Left renal cortex interstitium (tissue), 4 donors: Measurements from ENCODE around the gene SUN1. TPM values are rescaled to one million over a fixed set of nuclear protein-coding genes. Genes with fewer than 3 reads are reported as not detected.
"Not testable (repeated sequence)": the region's sequence is repeated elsewhere in the genome, so short reads cannot be mapped to it uniquely, and the experiment has no call there.

Experiments
- DNase-seq, 4 donors: peaks; one replicate each; pipeline ENCODE4 v3.0.0-alpha.2; 2013; ENCODE audit warnings: low read depth in 4 of 4, low spot score in 2 of 4, missing footprints in 1 of 4
- polyA plus RNA-seq, 4 donors: library from polyadenylated mRNA; unstranded; fragments of 120-200 nt; gene quantifications; one replicate each; pipeline ENCODE4 v1.2.1, GENCODE V29; 2013; ENCODE audit not compliant: insufficient read length in 4 of 4

The SUN1 gene, protein sequence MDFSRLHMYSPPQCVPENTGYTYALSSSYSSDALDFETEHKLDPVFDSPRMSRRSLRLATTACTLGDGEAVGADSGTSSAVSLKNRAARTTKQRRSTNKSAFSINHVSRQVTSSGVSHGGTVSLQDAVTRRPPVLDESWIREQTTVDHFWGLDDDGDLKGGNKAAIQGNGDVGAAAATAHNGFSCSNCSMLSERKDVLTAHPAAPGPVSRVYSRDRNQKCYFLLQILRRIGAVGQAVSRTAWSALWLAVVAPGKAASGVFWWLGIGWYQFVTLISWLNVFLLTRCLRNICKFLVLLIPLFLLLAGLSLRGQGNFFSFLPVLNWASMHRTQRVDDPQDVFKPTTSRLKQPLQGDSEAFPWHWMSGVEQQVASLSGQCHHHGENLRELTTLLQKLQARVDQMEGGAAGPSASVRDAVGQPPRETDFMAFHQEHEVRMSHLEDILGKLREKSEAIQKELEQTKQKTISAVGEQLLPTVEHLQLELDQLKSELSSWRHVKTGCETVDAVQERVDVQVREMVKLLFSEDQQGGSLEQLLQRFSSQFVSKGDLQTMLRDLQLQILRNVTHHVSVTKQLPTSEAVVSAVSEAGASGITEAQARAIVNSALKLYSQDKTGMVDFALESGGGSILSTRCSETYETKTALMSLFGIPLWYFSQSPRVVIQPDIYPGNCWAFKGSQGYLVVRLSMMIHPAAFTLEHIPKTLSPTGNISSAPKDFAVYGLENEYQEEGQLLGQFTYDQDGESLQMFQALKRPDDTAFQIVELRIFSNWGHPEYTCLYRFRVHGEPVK
- 100 to 1,000 TPM; 107 to 191 (median 147) TPM for polyA plus RNA-seq

DNA sequence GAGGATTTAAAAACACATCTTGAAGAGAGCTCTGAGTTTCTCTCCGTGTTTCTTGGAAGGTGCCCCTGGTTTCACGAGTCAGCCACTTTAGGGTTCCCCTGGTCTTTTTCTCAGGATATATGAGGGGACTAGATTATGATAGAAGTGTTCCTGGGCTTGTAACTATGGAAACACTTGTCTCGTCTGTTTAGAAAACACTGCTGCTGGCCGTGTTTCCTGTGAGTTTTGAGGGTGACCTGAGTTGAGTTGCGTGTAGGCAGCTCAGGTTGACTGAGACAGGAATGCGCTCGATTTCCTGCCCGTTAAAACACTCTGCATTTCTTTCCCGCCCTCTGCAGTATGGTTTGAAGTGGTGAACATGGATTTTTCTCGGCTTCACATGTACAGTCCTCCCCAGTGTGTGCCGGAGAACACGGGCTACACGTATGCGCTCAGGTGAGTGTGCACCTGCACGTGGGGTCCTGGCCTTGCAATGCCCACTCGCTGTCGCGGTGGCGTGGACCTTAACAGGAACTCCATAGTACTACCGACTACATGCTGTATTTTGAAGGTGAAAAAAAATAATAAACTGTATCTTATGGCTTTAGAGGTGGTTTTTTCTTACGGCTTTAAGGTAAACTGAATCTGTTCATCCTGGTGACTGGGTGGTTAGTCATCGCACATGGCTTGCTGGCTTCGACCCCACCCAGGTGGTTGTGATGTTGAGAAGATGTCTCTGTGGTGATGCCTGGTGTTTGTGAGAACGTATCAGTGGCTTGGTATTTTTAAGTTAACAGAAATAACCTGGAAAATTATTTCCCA is at the start of gene SUN1:
Gene SUN1, plus strand, starts transcription at position 310 of the 801 bp plus-strand sequence. Its CDS starts 49 bp downstream, at position 359.
- DNase-seq, result peak in 1 of 4 donors; percentile 34

DNA sequence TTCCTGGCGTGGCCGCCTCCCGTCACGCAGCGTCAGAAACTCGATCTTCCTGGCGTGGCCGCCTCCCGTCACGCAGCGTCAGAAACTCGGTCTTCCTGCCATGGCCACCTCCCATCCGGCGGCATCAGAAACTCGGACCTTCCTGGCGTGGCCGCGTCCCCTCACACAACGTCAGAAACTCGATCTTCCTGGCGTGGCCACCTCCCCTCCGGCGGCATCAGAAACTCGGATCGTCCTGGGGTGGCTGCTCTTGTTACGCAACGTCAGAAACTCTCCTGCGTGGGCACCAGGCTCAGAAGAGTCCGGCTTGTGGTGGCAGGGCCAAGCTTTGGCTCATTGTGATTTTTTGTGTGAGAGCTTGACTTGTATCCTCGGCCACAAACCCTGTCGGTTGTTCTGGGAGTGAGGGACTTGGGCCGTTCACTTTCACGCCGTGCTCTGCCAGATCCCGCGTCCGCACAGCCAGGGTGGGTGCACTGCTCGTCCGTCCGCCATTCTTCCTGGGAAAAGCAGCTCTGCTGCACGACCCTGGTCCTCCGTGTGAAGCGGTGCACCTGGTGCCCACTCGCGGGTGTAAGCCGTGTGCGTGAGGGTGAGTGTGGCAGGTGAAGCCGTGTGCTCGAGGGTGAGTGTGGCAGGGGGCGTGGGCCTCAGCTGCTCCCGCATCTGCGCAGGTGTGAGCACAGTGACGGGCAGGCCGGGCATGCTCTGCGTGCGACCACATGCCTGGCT is 49.4 kb upstream of the SUN1 start:
- DNase-seq, result no peak

DNA sequence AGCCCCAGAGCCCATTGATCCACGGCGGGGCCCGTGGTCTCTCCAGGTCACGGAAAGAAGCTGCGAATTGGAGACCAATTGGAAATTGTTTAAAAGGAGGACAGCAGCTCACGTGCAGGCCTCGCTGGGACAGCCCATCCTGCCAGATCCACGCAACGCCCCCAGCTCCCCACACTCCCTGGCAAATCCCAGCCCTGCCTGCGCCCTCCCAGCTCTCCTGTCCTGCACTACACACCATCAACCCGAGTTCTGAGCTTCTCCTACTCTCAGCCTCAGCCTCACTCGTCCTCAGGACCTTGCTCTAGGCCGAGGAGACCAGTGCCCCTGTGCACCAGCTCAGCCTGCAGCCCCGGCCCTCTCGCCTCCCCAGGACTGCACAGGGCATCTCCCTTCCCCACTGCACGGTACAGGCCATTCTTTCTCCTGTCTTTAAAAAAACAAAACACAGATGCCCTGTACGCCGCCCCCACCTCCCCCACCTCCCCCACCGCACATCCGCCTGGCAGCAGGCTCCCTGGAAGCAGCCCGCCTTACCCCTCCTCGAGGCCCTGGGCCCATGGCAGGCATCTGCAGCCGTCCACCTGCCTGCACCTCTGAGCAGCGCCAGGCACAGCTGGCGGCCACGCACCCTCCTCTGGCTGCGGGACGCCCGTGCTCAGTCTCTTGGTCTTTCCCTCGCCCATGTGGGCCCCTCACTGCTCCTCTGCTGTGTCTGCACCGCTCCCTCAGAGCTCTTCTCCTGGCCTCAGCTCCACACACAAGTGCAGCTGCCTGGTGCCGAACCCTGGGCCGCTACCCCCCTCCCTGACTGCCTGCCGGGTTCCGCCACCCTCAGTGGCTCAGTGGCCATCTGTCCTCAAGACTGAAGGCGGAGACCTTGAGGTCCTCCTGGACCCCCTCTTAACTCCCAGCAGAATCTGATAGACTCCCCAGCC is 48.5 kb upstream of the SUN1 start:
- DNase-seq, result no peak

DNA sequence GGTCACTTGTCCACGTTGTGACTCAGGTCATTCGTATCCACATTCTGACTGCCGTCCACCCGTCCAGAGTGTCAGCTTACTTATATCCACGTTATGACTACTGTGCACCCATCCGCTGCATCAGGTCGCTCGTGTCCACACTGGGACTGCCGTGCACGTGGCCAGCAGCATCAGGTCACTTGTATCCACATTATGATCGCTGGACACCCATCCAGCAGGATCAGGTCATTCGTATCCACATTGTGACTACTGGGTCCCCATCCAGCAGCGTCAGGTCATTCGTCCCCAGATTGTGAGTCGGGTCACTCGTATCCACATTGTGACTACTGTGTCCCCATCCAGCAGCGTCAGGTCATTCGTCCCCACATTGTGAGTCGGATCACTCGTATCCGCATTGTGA is 47.3 kb upstream of the SUN1 start:
- no peak for DNase-seq

DNA sequence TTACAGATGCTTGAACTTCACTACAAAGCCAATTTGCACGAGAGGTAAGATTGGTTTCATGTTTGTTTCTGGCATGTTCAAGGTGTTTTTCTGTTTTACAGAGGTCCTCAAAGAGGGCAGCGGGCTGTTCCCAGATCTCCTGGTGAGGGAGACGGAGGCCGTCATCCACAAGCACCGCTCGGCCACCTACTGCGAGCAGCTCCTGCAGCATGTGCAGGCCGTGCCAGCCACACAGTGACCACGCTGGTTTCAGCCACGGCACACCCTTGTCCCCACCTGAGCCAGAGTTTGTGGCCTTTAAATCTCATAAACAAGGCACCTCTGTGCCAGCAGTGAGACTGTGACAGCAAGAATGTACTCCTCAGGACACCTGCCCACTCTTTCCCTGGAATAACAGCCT is 46.9 kb upstream of the SUN1 start:
- no peak for DNase-seq

DNA sequence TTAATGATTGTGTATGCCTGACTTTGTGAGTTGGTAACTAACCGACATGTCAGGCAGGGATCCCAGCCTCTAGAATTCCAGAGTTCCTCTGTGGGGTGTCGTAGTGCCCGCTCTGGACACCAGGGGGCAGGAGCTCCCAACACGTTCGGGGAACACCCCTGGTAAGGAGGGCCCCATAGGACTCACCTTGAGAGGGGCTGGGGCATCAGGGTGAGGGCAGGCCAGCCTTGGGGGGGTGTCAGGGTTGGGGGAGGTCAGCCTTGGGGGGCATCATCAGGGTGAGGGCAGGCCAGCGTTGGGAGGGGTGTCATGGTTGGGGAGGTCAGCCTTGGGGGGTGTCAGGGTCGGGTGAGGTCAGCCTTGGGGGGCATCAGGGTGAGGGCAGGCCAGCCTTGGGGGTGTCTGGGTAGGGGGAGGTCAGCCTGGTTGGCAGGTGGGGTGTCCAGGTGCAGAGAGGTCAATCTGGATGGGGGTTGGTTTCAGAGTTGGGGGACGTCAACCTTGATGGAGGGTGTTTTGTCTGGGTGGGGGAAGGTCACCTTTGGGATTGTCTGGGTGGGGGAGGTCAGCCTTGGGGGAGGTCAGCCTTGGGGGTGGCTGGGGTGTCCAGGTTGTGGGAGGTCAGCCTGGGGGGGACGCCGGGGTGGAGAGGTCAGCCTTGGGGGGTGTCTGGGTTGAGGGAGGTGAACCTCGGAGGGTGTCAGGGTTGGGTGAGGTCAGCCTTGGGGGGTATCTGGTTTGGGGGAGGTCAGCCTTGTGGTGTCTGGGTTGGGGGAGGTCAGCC is 45.6 kb upstream of the SUN1 start:
- no peak for DNase-seq

DNA sequence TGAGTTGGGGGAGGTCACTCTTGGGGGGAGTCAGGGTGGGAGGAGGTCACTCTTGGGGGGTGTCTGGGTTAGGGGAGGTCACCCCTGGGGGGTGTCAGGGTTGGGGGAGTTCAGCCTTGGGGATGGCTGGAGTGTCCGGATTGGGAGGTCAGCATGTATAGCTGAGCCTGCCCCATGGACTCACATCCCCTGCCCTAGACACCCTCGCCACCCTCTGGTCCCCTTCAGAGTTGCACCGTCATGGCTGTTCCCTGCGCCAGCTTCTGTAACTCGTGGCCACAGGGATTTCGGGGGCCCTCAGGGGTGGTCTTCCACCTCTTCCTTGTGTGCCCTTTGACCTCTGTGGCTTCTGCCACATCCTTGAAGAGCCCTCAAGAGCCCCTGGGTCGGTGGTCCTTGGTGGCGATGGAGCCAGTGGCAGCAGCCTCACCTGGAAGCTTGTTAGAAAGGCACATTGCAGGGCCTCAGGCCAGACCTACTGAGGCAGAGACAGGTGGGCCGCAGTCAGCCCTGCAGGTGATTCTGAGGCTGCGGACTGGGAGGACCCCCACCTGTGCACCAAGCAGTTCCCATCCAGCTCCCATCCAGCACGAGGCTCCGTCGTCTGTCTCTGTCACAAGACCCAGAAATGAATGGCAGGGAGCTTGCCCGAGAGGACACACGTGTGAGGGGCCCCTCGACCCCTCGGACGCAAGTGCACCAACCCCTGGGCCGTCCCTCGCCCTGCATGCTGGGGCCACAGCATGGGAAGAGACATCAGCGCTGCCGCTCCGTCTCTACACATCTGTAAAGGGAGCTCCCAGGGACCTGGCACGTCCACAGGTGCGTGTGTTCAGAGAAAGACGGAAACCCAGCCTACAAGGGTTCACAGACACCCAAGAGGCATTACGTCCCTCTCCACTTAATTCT is 44.7 kb upstream of the SUN1 start:
- no peak for DNase-seq

DNA sequence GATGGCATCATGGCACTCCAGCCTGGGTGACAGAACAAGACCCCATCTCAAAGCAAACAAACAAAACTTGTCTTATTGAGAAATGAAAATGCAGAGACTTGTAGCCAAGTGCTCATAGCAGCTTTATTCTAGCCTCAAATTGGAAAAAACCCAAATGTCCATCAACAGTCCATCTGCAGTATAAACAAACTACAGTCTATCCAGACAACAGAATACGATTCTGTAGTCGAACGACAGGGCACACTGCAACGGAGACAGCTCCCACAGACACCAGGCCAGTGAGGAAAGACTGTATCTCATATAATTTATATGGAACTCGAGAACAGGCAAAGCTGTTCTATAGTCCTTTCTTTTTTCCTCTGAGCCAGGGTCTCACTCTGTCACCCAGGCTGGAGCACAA is 40.8 kb upstream of the SUN1 start:
- no peak for DNase-seq

DNA sequence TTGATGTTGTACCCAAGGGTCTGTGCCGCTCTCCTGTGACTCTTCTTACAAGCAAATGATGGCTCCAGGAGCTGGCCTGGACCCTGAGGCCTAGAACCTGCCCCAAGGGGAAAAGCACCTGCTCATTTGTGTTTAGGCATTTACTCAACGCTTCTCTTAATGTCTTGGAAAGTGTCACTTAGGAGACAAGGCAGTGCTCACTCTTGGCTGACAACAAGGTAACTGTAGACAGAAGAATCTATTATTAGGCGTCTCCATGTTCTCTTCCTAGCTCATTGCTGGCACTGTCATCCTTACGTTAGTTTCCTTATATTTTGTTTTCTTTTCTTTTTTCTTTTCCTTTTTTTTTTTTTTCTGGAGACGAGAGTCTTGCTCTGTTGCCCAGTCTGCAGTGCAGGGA is 38.1 kb upstream of the SUN1 start:
- DNase-seq, result no peak

DNA sequence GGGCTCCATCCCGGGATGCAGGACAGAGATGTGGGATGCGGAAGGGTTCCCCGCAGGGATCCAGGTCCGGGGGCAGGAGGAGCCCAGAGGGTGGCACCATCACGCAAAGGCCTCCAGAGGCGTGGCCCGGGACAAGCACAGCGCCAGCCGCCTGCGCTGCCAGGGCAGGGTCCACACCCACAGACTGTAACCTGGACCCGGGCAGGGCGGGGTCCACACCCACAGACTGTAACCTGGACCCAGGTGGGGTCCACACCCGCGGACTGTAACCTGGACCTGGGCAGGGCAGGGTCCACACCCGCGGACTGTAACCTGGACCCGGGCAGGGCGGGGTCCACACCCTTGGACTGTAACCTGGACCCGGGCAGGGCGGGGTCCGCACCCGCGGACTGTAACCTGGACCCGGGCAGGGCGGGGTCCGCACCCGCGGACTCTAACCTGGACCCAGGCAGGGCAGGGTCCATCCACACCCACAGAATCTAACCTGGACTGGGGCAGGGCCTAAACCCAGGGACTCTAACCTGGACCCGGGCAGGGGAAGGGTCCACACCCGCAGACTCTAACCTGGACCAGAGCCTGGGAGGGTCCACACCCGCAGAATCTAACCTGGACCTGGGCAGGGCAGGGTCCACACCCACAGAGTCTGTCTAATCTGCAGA is 37.5 kb upstream of the SUN1 start:
- DNase-seq, result no peak

DNA sequence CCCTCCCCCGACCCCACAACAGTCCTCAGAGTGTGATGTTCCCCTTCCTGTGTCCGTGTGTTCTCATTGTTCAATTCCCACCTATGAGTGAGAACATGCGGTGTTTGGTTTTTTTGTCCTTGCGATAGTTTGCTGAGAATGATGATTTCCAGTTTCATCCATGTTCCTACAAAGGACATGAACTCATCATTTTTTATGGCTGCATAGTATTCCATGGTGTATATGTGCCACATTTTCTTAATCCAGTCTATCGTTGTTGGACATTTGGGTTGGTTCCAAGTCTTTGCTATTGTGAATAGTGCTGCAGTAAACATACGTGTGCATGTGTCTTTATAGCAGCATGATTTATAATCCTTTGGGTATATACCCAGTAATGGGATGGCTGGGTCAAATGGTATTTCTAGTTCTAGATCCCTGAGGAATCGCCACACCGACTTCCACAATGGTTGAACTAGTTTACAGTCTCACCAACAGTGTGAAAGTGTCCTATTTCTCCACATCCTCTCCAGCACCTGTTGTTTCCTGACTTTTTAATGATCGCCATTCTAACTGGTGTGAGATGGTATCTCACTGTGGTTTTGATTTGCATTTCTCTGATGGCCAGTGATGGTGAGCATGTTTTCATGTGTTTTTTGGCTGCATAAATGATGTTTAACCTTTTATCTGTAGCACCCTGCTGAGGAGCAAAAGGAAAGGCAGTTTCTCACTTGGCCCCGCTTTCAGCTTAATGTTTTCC is 35.7 kb upstream of the SUN1 start:
- DNase-seq, result not testable (repeated sequence)

DNA sequence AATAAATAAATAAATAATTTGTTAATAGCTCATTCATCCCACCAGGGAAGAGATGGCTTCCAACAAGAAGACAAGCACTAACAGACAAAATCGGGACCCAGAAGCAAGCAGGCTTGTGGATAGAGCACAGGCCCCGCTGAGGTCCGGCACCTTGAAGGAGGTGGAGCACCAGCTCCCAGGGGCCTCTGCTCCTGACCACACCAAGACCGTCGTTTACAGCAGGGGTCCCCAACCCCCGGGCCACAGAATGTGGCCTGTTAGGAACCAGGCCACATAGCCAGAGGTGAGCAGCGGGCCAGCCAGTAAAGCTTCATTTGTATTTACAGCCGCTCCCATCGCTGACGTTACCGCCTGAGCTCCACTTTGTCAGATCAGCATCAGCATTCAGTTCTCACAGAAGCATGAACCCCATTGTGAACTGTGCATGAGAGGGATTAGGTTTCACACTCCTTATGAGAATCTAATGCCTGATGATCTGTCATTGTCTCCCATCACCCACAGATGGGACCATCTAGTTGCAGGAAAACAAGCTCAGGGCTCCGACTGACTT is 33.3 kb upstream of the SUN1 start:
- DNase-seq, result no peak

DNA sequence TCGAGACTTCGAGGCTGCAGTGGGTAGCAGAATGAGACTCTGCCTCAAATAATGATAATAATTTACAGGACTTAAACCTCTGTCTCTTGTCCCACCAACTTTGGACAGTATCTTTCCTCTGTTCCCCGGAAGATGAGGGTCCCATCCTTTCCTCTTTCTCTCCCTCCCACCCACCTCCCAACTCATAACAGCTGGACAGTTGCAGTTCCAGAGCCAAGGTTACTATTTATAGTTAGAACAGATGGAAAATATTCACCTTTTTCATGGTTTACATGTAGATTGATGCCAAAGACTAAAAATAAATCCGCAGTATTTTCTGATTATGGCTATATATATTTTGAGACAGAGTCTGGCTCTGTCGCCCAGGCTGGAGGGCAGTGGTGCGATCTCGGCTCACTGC is 31.6 kb upstream of the SUN1 start:
- DNase-seq, result no peak

DNA sequence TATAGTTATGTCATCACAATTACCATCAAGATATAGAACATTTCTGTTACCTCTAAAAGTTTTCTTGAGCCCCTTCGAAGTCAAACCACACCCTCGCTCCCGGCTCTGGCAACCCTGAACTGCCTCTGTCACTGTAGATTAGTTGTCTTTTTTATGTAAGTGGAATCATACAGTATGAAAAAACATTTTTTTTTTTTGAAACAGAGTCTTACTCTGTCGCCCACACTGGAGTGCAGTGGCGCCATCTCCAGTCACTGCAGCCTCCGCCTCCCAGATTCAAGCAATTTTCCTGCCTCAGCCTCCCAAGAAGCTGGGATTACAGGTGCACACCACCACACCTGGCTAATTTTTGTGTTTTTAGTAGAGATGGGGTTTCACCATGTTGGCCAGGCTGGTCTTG is 30.9 kb upstream of the SUN1 start:
- DNase-seq, result not testable (repeated sequence)

DNA sequence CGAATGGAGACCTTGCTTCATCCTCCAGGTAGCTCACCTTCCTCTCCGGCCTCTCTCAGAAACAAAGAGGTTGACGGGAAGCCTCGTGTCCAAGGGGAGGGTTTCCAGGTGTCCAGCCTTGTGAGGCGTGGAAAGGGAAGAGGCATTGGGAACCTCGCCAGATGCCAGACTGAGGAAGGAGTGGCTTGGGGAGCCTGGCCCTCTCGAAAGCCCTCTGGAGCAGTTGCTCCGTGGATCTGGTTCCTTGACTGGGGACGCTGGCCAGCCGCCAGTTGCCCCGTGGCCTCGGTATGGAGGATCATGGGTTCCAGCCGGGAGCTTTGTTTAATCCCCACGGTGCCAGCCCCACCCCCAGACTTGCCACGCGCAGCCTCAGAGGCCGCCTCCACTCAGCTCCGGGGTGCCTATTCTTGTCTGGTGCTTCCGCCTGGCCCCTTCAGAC is 30.3 kb upstream of the SUN1 start:
- no peak for DNase-seq
